Heart left ventricle (tissue), 16 donors: Measurements from ENCODE around the gene RINL. TPM values are rescaled to one million over a fixed set of nuclear protein-coding genes. Genes with fewer than 3 reads are reported as not detected.

Source experiments
- ATAC-seq, 4 donors: fragments of 200-7000 bp; cut with Tn5 transposase; one replicate each; pipeline ENCODE4 v1.9.1; 2020 to 2022; ENCODE audit warnings: moderate library complexity in 4 of 4, mild to moderate bottlenecking in 3 of 4, moderate number of reproducible peaks in 1 of 4
- DNase-seq, 5 donors: peaks; one replicate each; pipeline ENCODE4 v3.0.0-alpha.2; 2020
- H3K27ac ChIP-seq, 12 donors: fragments of 200-600 bp; sonication (generic) in 4 of 12; one replicate each; pipeline versions ENCODE4 v1.5.0 to v1.8.0; 2016 to 2022; ENCODE audit warnings: mild to moderate bottlenecking in 2 of 12
- H3K27me3 ChIP-seq, 9 donors: fragments of 200-600 bp; sonication (generic) in 2 of 9; one replicate each; pipeline versions ENCODE4 v1.5.1 to v1.8.0; 2016 to 2022; ENCODE audit warnings: mild to moderate bottlenecking in 3 of 9
- H3K36me3 ChIP-seq, 9 donors: fragments of 200-600 bp; sonication (generic) in 2 of 9; one replicate each; pipeline versions ENCODE4 v1.5.0 to v1.8.0; 2018 to 2022; ENCODE audit warnings: mild to moderate bottlenecking in 2 of 9
- H3K4me1 ChIP-seq, 12 donors: fragments of 200-600 bp; sonication (generic) in 4 of 12; one replicate each; pipeline versions ENCODE4 v1.5.0 to v1.8.0; 2016 to 2022; ENCODE audit warnings: mild to moderate bottlenecking in 3 of 12
- H3K4me3 ChIP-seq, 12 donors: fragments of 200-600 bp; sonication (generic) in 4 of 12; one replicate each; pipeline versions ENCODE4 v1.5.0 to v1.8.0; 2017 to 2022; ENCODE audit warnings: mild to moderate bottlenecking in 9 of 12, moderate library complexity in 4 of 12
- H3K9me3 ChIP-seq, 12 donors: fragments of 200-600 bp; sonication (generic) in 4 of 12; one replicate each; pipeline versions ENCODE4 v1.5.0 to v1.8.0; 2016 to 2022; ENCODE audit warnings: mild to moderate bottlenecking in 1 of 12
- CTCF ChIP-seq, 12 donors: fragments of 200-600 bp; sonication (generic) in 4 of 12; IDR thresholded peaks; one replicate each; pipeline versions ENCODE4 v1.5.0 to v1.8.0; 2018 to 2022; ENCODE audit warnings: antibody characterized with exemption in 12 of 12, mild to moderate bottlenecking in 5 of 12
- POLR2A ChIP-seq, 2 donors: fragments of 450-650 bp; IDR thresholded peaks; one replicate each; pipeline ENCODE4 v1.6.1; 2017; ENCODE audit warnings: antibody characterized with exemption in 2 of 2, mild to moderate bottlenecking in 2 of 2, moderate library complexity in 2 of 2
- WGBS, 4 donors: extraction: QIAGEN DNeasy Blood & Tissue Kit in 2 of 4; methylation state at CpG; one replicate each; pipeline versions ENCODE4 v1.1.5 to v1.1.7; 2013 to 2018; 5-methylcytosine and 5-hydroxymethylcytosine counted together
- intact Hi-C, 10 donors: fragments of 100-400 bp; cut with DNase I; formaldehyde crosslinking; loops; one replicate each; pipeline versions ENCODE4 v1.11.1 to v1.14.2; 2022
- polyA plus RNA-seq, 2 donors: library from polyadenylated mRNA; stranded (reverse); fragments of 200-250 nt; gene quantifications; one replicate each; pipeline ENCODE4 v1.2.3, GENCODE V29; 2013
- total RNA-seq, 9 donors: library from RNA; depleted of rRNA in 2 of 9; stranded (reverse); fragments of >200 nt in 2 of 9; fragmentation: NEBNext Ultra II Directional in 3 of 9; extraction: Animal tissue kit (Norgen Biotek cat#: 25700) in 3 of 9; gene quantifications; one replicate each; pipeline versions ENCODE4 v1.1.0 to v1.2.4, GENCODE V29; 2016 to 2023
- donor health status: ischemic (EF 13 %, LVEDD 7.1; RV severe dilation, severe dysfunction).
- donor health status: healthy with polysubstance abuse.
- donor health status: DM: no; HTN: yes; CAD: no.
- donor health status: DM: no; HTN: no; CAD: no.
- donor health status: ischemic (EF 25% LVEDD 6.9; RV normal size, moderate dysfunction).
- donor health status: ischemic (EF 25% LVEDD 5.7; RV mildly dilated, moderate dysfunction).
- donor health status: healthy.
- donor health status: DM: yes; HTN: yes; CAD: no.
- donor health status: ischemic (EF 35%, LVEDD 5.7; RV mildly dilated, moderate dysfunction).
- donor health status: nonischemic (EF 11% LVEDD 7.7; RV severe dilation, severe dysfunction).
- donor health status: DM: yes; HTN: yes; CAD: no.
- donor health status: PGD.
- donor health status: ischemic (EF 29% LVEDD 5.4; RV normal size, mild dysfunction).
- donor health status: nonischemic (EF 23%, LVEDD 6.1; RV moderate dilation, normal function).

RINL gene
- total and polyA plus RNA-seq, 11 donors = 1.6 to 11.3 (median 4.3) TPM

GRCh38 chr19:38850436-38850975 is 27.6 kb downstream of the RINL start:
- DNase-seq (peak in 2 of 5 donors; percentile 99 to 100), ATAC-seq (peak; percentile 84 to 94 (median 91))
- Histone ChIP-seq H3K27ac (peak overlapping the region; percentile 94 to 100 (median 99)), H3K4me3 (peak overlapping the region; percentile 18 to 100 (median 90)), H3K36me3 (peaks cover 0 to 30% (median 23%) of the 10 kb centered on the region in 9 donors), H3K27me3 (no peaks in the 10 kb centered on the region), H3K9me3 (no peaks in the 10 kb centered on the region), H3K4me1 (peaks cover 9 to 54% (median 43%) of the 10 kb centered on the region in 12 donors)
- 0 to 1% (median 1%) methylated on average over 26 of the region's 26 CpGs for WGBS, 4 donors
- intact Hi-C loops = loop anchor here in 6 of 10 donors (1.0 to 5.0 kb wide), 9 partner anchors 47 to 308 kb away; partner anchors contain the start of genes NFKBIB (in 5 of the 6), SIRT2 (in 5 of the 6), ACTN4 (in 2 of the 6) and MRPS12 (in 1 of the 6)
- TF ChIP-seq CTCF (IDR thresholded peaks at IDR 0.05) (peak in 3 of 12 donors; percentile 8 to 23 (median 20)), POLR2A (IDR thresholded peaks at IDR 0.05) (peak; percentile 19 to 84)

- ATAC-seq (peak; percentile 79 to 85 (median 81)), DNase-seq (peak; percentile 99 to 100 (median 100))
- no peaks in the 10 kb centered on the region for H3K27me3 ChIP-seq
- H3K4me1 ChIP-seq = peaks cover 9 to 59% (median 46%) of the 10 kb centered on the region in 12 donors
- H3K36me3 ChIP-seq = peaks cover 0 to 36% (median 29%) of the 10 kb centered on the region in 9 donors
- peak within 1 kb of the TSS; percentile 83 to 100 (median 95) for H3K4me3 ChIP-seq
- intact Hi-C loops = loop anchor here in 7 of 10 donors (1.0 to 10.0 kb wide), 14 partner anchors 17 to 308 kb away; partner anchors contain the start of genes NFKBIB (in 5 of the 7), SIRT2 (in 5 of the 7), ACTN4 (in 2 of the 7) and MRPS12 (in 2 of the 7)
- peak; percentile 21 to 81 (median 56) for TF ChIP-seq CTCF (IDR thresholded peaks at IDR 0.05)
- peak; percentile 40 to 90 for TF ChIP-seq POLR2A (IDR thresholded peaks at IDR 0.05)
- H3K27ac ChIP-seq = peak within 1 kb of the TSS; percentile 99 to 100 (median 100)
- H3K9me3 ChIP-seq = no peaks in the 10 kb centered on the region
- 0 to 1% (median 0%) methylated on average over 17 to 50 of the region's 50 CpGs for WGBS, 4 donors
Measured at GRCh38 chr19:38849860-38850435, 28.1 kb downstream of the RINL start, which contains the start of gene HNRNPL. TSS of gene HNRNPL (minus strand) at chr19:38849986. CDS start at chr19:38849966, 20 bp downstream.

GRCh38 chr19:38849147-38849859 is 28.8 kb downstream of the RINL start:
- intact Hi-C loops = loop anchor here in 6 of 10 donors (1.0 to 10.0 kb wide), 5 partner anchors 17 to 225 kb away; partner anchors contain the start of genes ECH1 (in 1 of the 6), MRPS12 (in 1 of the 6) and SARS2 (in 1 of the 6)
- Histone ChIP-seq H3K27me3 (no peaks in the 10 kb centered on the region), H3K27ac (peak overlapping the region; percentile 99 to 100 (median 100)), H3K4me1 (peaks cover 9 to 59% (median 46%) of the 10 kb centered on the region in 12 donors), H3K4me3 (peak overlapping the region; percentile 74 to 100 (median 93)), H3K9me3 (no peaks in the 10 kb centered on the region), H3K36me3 (peaks cover 2 to 42% (median 35%) of the 10 kb centered on the region in 9 donors)
- 0 to 1% (median 1%) methylated on average over 20 to 76 of the region's 76 CpGs for WGBS, 4 donors
- TF ChIP-seq CTCF (IDR thresholded peaks at IDR 0.05) (no peak), POLR2A (IDR thresholded peaks at IDR 0.05) (no peak)
- ATAC-seq (peak in 3 of 4 donors; percentile 38 to 61 (median 57)), DNase-seq (peak; percentile 97 to 99 (median 98))
